A204.1 (cell line): Measurements from ENCODE around the gene CRADD.
"Not testable (repeated sequence)": the region's sequence is repeated elsewhere in the genome, so short reads cannot be mapped to it uniquely, and the experiment has no call there.

Source experiments
- FAIRE-seq: peaks from 2 replicates; lab custom pipeline; 2012; peaks lifted over from hg19 to GRCh38; lab: Jason Lieb, UNC

The CRADD gene

GRCh38 chr12:93904124-93904523 lies 226.9 kb downstream of the CRADD start:
- FAIRE-seq: no peak

DNA sequence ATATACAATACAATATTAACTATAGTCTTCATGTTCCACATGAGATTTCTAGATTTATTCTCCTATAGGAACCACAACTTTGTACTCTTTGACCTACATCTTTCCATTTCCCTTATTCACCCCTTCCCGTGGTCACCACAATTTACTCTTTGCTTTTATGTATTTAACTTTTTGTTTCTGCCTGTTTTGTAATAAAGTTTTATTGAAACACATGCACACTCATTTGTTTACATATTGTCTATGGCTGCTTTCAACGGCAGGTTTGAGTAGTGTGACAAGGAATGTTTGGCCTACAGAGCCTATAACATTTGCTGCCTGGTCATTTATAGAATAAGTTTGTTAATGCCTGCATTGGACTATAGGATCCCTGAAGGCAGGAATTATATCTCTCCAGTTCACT lies 231.1 kb downstream of the CRADD start:
- no peak for FAIRE-seq

- no peak for FAIRE-seq
Observed at GRCh38 chr12:93908846-93909567, 231.8 kb downstream of the CRADD start.

GRCh38 chr12:93911396-93911795 lies 234.2 kb downstream of the CRADD start:
- no peak for FAIRE-seq

DNA sequence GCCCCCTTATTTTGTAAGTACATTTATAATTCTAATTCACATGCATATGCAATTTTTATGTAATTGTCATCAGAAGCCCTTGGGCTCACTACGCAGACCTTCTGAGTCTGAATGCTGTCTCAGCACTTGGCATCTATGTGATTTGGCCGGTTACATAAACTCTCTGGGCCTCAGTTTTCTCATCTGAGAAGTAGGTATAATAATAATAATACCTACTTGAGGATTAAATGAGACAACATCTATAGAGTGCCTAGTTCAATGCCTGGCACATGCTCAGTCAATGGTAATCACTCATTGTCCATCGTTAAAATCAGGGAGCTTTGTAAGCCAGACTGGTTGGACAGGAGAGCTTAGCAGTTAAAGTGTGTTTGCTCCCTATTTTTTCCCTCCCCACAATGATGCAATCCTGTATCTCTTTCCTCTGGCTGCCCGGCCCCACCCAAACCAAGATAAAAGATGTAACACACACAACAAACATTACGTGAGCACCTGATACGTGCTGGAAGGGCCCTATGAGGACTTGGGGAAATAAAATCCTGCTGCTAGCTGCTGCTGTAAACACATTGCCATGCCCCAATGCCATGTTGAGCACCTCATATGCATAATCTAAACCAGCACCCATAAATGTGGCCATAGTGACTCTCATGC lies 235.0 kb downstream of the CRADD start:
- no peak for FAIRE-seq

DNA sequence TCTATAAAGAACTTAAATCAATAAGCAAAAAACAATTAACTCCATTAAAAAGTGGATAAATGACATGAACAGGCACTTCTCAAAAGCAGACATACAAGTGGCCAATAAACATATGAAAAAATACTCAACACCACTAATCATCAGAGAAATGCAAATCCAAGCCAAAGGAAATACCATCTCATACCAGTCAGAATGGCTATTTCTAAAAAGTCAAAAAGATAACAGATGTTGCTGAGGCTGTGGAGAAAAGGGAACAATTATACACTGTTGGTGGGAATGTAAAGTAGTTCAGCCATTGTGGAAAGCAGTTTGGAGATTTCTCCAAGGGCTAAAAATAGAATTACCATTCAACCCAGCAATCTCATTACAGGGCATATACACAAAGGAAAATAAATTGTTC lies 236.7 kb downstream of the CRADD start:
- FAIRE-seq: no peak

DNA sequence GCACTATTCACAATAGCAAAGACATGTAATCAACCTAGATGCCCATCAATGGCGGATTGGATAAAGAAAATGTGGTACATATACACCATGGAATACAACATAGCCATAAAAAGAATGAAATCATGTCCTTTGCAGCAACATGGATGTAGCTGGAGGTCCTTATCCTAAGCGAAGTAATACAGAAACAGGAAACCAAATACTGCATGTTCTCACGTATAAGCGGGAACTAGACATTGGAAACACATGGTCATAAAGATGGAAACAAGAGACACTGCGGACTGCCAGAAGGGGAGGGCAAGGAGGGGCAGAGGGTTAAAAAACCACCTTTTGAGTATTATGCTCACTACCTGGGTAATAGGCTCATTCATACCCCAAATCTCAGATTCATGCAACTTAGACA lies 237.1 kb downstream of the CRADD start:
- FAIRE-seq: no peak

- FAIRE-seq: no peak
Observed at GRCh38 chr12:93915411-93915810, 238.2 kb downstream of the CRADD start.

GRCh38 chr12:93916402-93916801 lies 239.2 kb downstream of the CRADD start:
- FAIRE-seq: no peak

GRCh38 chr12:93918262-93918661 lies 241.1 kb downstream of the CRADD start:
- FAIRE-seq: no peak

DNA sequence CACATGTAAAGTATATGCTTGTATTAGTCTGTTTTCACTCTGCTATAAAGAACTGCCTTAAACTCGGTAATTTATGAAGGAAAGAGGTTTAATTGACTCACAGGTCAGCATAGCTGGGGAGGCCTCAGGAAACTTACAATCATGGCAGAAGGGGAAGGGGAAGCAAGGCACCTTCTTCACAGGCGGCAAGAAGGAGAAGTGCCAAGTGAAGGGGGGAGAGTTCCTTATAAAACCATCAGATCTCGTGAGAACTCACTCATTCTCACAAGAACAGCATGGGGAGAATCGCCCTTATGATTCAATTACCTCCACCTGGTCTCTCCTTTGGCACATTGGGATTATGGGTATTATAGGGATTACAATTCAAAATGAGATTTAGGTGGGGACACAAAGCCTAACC lies 241.7 kb downstream of the CRADD start:
- no peak for FAIRE-seq

DNA sequence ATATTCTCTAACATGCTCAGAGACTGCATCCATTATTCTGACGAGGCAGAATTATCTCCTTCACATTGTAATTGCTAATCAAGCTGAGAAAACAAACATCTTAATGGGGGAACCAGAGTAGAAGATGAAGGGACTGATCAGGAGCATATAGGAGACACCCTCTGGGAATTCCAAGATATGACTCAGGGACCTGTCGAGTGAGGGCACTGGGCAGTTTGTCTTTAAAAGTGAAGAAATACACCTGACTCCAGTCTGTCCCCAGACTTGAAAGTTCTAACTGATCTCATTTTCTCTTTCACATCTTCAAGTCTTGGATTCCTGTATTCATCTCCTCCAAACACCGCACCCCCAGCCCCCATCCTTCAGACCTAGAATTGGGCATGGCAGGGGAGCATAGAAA lies 244.3 kb downstream of the CRADD start:
- FAIRE-seq: no peak

- no peak for FAIRE-seq
Observed at GRCh38 chr12:93922583-93923006, 245.4 kb downstream of the CRADD start.

GRCh38 chr12:93924367-93924766 lies 247.2 kb downstream of the CRADD start:
- FAIRE-seq: no peak

GRCh38 chr12:93925585-93926205 lies 248.5 kb downstream of the CRADD start:
- no peak for FAIRE-seq

- no peak for FAIRE-seq
Observed at GRCh38 chr12:93926237-93926636, 249.1 kb downstream of the CRADD start.

- FAIRE-seq: not testable (repeated sequence)
Observed at GRCh38 chr12:93929081-93929480, 251.9 kb downstream of the CRADD start.

DNA sequence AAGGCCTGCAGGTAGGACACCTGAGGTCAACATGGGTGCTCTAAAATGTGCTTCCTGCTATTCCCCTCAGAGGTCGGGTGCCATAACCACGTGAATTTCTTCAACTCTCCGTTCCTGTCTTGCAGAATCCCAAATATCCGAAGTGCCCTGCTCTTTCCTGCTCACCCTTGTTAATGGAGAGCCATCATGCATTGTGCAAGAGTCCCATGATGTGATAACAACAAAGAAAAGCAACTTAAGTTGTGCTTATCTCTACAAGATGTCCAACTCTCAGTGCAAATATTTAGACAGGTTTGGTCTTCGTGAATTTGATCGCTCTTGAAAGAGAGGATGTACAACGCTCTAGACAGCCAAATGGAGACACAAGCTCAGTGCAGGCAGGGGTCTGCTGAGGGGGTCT lies 260.6 kb downstream of the CRADD start:
- FAIRE-seq: no peak

GRCh38 chr12:93938317-93938716 lies 261.1 kb downstream of the CRADD start:
- no peak for FAIRE-seq

DNA sequence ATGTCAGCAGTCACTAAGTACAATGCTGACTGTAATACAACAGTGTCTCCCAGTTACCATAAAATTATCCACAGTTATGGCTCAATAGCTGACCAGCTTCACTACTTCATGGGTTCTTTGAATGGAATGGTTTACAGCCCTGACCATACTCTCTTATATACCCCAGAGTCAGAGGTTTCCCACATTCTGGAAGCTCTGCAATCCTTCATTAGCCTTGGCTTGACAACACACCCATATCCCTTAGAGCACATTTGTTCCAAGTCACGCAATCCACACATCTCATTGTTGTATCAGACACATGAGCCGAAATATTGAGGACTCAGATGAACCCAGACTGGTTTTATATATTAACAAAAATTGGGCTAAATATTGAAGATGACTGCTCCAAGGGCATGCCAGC lies 261.8 kb downstream of the CRADD start:
- FAIRE-seq: no peak

- no peak for FAIRE-seq
Observed at GRCh38 chr12:93939641-93940325, 262.6 kb downstream of the CRADD start.

DNA sequence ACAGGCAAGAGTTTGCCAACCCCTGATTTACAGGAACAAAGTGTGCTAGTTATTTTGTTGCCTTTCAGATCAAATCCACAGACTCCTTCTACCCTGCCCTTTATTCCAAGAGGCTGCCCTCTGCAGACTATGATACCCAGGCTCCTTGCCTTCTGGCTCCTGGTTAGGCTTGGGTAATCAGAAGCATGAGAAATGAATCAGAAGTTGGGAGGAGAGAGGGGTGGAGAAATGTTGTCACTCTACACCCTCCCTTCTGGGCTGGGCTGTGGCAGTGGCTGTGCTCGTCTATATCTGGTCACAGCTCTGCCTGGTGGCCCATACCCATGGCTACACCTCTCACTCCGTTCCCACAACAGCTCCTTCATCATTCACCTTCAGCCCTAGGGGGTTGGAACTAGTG lies 266.6 kb downstream of the CRADD start:
- no peak for FAIRE-seq

GRCh38 chr12:93944201-93944600 lies 267.0 kb downstream of the CRADD start:
- no peak for FAIRE-seq
